ENCODE results near the gene TTC16. TPM values are rescaled to one million over a fixed set of nuclear protein-coding genes. Genes with fewer than 3 reads are reported as not detected.

The TTC16 gene
- total RNA-seq, 1 experiment from 2014 or later, result 0.26 TPM

GRCh38 chr9:127703289-127703946, 12.5 kb upstream of the TTC16 start:
- H2AFZ ChIP-seq, result no peak overlapping the region
- no peaks in the 10 kb centered on the region for H4K20me1 ChIP-seq (ENCODE audit: insufficient read depth)
- ChIA-PET POLR2A (ENCODE audit: unreplicated experiment) (interaction anchor here (0.7 kb wide), 1 partner anchor 10 kb away, joined by 4 read pairs; no protein-coding TSS in a partner anchor), CTCF (no interaction called here)
- no peak overlapping the region for H3K27ac ChIP-seq
- H3K36me3 ChIP-seq (ENCODE audit: low read depth), result no peaks in the 10 kb centered on the region
- BruUV-seq (replicated peaks), result no TSS peak
- TF ChIP-seq CTCF (conservative IDR thresholded peaks at IDR 0.05) (no peak), EZH2 (IDR thresholded peaks at IDR 0.05; ENCODE audit: low read depth) (no peak)
- no peaks in the 10 kb centered on the region; the same call in 1 of the 2 replicates for H3F3A ChIP-seq (ENCODE audit: insufficient read depth, low read depth)
- no peaks in the 10 kb centered on the region for H3K9me3 ChIP-seq (ENCODE audit: insufficient read depth, low read depth)
- H3K9me2 ChIP-seq (ENCODE audit: insufficient read depth), result no peaks in the 10 kb centered on the region
- no peak overlapping the region for H3K4me2 ChIP-seq
- no peaks in the 10 kb centered on the region for H3K79me2 ChIP-seq (ENCODE audit: low read depth)
- H3K4me3 ChIP-seq, result no peak overlapping the region
- no peak for DNase-seq
- no peaks in the 10 kb centered on the region for H3K27me3 ChIP-seq (ENCODE audit: insufficient read depth, low read depth)
- peaks cover 4% of the 10 kb centered on the region for H3K4me1 ChIP-seq (replicated peaks; ENCODE audit: insufficient read depth)
- intact Hi-C loops (cut with micrococcal nuclease; ENCODE audit: unreplicated experiment), result no loop called here

- no peak overlapping the region for H3K27ac ChIP-seq
- no peaks in the 10 kb centered on the region for H3K9me3 ChIP-seq (ENCODE audit: insufficient read depth, low read depth)
- H3K4me1 ChIP-seq (replicated peaks; ENCODE audit: insufficient read depth), result no peaks in the 10 kb centered on the region
- no peaks in the 10 kb centered on the region for H3K36me3 ChIP-seq (ENCODE audit: low read depth)
- H3K9me2 ChIP-seq (ENCODE audit: insufficient read depth), result no peaks in the 10 kb centered on the region
- ChIA-PET POLR2A (ENCODE audit: unreplicated experiment) (interaction anchor here (0.6 kb wide), 1 partner anchor 484 kb away, joined by 3 read pairs; no protein-coding TSS in a partner anchor), CTCF (no interaction called here)
- no peak overlapping the region for H3K4me2 ChIP-seq
- no peaks in the 10 kb centered on the region for H3K79me2 ChIP-seq (ENCODE audit: low read depth)
- no peaks in the 10 kb centered on the region; the same call in 1 of the 2 replicates for H3F3A ChIP-seq (ENCODE audit: insufficient read depth, low read depth)
- H4K20me1 ChIP-seq (ENCODE audit: insufficient read depth), result no peaks in the 10 kb centered on the region
- intact Hi-C loops (cut with micrococcal nuclease; ENCODE audit: unreplicated experiment), result no loop called here
- no peaks in the 10 kb centered on the region for H3K27me3 ChIP-seq (ENCODE audit: insufficient read depth, low read depth)
- no peak overlapping the region for H2AFZ ChIP-seq
- TF ChIP-seq CTCF (conservative IDR thresholded peaks at IDR 0.05), result no peak
- TF ChIP-seq EZH2 (IDR thresholded peaks at IDR 0.05; ENCODE audit: low read depth), result no peak
- DNase-seq, result no peak
- no peak overlapping the region for H3K4me3 ChIP-seq
- BruUV-seq (replicated peaks), result no TSS peak
Observed at GRCh38 chr9:127705577-127706379, 10.1 kb upstream of the TTC16 start.

- CTCF ChIA-PET, result interaction anchor here (0.6 kb wide), 1 partner anchor 100 kb away, joined by 3 read pairs; no protein-coding TSS in a partner anchor
- Histone ChIP-seq H4K20me1 (ENCODE audit: insufficient read depth) (no peaks in the 10 kb centered on the region), H2AFZ (no peak within 1 kb of the TSS), H3K79me2 (ENCODE audit: low read depth) (no peaks in the 10 kb centered on the region), H3F3A (ENCODE audit: insufficient read depth, low read depth) (no peaks in the 10 kb centered on the region; the same call in 1 of the 2 replicates), H3K4me2 (no peak within 1 kb of the TSS), H3K4me1 (replicated peaks; ENCODE audit: insufficient read depth) (no peaks in the 10 kb centered on the region), H3K4me3 (no peak within 1 kb of the TSS), H3K27me3 (ENCODE audit: insufficient read depth, low read depth) (no peaks in the 10 kb centered on the region), H3K9me3 (ENCODE audit: insufficient read depth, low read depth) (no peaks in the 10 kb centered on the region), H3K27ac (no peak within 1 kb of the TSS), H3K36me3 (ENCODE audit: low read depth) (no peaks in the 10 kb centered on the region), H3K9me2 (ENCODE audit: insufficient read depth) (no peaks in the 10 kb centered on the region)
- TF ChIP-seq EZH2 (IDR thresholded peaks at IDR 0.05; ENCODE audit: low read depth) (no peak), CTCF (conservative IDR thresholded peaks at IDR 0.05) (no peak)
- DNase-seq, result peak in 1 of 2 experiments; percentile 43
- no TSS peak for BruUV-seq (replicated peaks)
- intact Hi-C loops (cut with micrococcal nuclease; ENCODE audit: unreplicated experiment), result no loop called here
- POLR2A ChIA-PET (ENCODE audit: unreplicated experiment), result interaction anchor here (0.7 kb wide), 1 partner anchor 105 kb away, joined by 3 read pairs; no protein-coding TSS in a partner anchor
Observed at GRCh38 chr9:127706836-127707241, 9.0 kb upstream of the TTC16 start, which contains the start of gene CFAP157. Gene CFAP157 (plus strand): TSS chr9:127706988. CDS start chr9:127707032, 44 bp downstream.
